ENCODE measurements around the gene SMARCAL1.

The SMARCAL1 gene

DNA sequence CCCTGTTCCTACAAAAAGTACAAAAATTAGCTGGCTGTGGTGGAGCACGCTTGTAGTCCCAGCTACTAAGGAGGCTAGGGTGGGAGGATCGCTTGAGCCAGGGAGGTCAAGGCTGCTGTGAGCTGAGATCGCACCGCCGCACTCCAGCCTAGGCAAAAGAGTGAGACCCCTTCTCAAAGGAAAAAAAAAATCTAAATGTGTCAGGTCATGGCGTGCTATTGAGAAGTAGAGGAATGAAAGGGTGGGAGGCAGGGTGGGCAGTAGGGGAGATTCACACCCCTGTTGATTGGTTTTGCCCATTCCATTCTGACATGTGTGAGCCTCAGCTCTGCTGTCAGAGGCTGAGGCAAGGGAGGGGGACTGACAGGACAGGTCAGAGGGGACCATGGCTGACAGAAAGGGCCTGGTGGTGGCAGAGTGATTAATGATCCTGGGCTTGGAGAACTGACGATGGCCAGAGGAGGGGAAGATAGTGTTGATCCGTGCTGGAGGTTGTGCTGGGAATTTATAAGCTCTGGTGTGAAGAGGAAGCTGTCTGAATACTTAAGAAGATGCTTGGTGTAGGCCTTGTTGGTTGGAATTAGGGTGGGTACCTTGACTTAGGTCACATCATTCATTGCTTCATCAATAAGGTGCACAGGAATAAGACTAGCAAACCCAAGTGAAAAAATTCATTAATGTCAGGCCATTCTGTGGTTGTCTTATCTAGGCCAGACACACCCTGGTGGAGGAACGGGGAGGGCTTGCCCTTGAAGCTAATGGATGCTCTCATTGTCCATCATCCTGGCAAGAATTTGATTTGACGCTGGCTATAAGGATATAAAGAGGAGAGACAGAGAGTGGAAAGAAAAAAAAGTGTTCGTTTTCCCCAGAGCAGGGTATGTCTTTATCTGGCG lies 19.1 kb upstream of the SMARCAL1 start:
- DNase-seq, result no peak

DNA sequence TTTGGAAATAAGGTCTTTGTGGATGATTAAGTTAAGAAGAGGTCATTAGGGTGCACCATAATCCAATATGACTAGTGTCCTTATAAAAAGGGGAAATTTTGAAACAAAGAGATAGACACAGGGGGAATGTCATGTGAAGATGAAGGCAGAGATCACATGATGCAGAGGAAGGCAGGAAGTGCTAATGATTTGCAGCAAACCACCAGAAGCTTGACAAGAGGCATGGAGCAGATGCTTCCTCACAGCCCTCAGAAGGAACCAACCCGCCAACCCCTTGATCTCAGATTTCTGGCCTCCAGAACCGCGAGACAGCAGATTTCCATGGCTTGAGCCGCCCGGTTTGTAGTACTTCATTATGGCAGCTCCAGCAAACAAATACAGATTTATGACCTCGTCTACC lies 17.4 kb upstream of the SMARCAL1 start:
- no peak for DNase-seq

DNA sequence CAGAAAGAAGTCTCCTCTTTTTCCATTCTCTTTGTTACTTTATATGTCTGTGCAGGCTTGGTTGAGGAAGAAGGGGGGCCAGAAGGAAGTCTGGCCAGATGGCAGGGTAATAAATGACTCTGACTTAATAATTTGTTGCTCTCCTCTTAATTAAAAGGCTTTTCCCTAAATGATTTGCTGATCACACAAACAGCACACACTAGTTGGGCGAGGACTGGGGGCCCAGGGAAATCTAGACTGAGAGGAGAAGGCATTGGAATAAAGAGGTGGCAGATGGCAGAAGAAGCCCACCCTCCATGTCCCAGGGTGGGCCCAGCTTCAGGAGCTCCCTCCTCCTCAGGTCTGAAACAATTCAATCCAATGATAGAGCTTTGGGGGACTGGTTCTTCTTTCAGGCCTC lies 12.7 kb upstream of the SMARCAL1 start:
- no peak for DNase-seq

DNA sequence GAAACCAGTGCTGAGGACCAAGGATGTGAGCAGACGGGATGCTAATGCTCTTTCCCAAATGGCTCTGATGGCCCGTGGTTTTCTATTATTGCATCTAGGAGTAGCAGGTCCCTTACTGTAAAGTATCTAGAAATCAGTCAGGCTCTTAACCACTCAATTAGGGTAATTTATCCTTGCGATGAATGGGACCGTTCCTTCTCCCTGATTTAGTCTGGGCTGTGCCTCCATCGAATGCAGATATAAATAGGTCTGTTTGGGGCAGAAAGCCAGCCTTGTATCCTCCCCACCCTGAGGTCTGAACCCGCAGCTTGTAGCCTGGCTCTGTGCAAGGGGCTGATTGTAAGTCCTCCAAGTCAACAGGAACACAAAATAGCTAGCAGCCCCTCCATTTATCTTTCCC lies 9.5 kb upstream of the SMARCAL1 start:
- no peak for DNase-seq

DNA sequence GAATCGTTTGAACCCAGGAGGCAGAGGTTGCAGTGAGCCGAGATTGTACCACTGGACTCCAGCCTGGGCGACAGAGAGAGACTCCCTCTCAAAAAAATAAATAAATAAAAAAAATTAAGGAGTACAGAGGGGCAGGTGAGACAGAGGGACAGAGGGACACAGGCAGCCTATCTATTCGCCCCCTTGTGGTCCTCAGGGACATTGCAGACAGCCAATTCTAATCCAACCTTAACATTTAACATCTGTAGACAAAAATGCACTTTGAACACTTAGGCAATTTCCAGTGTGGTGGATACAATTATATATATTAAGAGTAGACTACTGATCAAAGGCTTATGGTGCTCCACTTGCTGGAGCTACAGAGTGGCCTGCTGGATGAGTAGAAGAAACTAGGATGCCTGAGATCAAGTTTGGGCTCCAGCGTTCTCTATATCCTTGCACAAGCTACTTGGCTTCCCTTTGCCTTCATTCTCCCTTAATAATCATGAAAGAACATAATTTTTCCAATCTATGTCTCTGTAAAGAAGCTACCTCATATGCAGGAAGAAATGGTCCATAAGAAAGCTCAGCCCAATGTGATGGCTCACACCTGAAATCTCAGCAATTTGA lies 8.2 kb upstream of the SMARCAL1 start:
- no peak for DNase-seq

DNA sequence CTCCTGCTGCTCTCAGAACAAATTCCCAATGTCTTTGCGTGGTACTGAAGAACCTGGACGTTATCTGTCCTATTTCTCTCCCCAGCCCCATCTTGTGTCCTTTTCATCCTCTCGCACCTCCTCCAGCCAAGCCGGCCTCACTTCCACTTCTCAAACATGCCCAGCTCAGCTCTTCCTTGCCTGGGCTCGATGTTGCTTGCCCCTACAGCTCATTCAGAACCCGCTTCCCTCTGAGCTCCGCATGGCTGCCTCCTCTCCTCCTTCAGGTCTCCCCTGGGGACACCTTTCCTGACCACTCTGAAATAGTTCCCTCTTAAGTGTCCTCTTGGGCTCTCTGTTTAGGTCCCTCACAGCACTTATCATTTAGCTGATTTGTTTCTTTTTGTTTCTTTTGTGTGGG lies 6.7 kb upstream of the SMARCAL1 start:
- no peak for DNase-seq

DNA sequence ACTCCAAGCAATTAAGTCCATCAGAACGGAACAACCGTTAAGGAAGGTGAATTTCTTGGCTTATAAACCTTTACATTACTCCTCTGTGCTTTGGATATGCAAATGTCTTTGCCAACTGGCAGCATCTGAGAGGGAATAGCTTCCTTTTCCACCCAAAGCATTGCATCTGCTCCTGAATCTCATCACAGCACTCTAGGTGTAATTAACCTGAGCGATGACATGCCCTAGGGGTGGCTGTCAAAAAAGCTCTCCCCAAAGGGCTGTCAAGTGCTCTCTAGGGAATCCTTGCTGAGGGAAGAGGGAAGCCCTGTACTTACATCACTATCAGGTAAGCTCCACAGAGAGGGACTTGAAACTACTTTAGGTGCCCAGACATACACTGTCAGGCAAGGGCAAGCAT lies 5.5 kb upstream of the SMARCAL1 start:
- DNase-seq, result peak; percentile 61

DNA sequence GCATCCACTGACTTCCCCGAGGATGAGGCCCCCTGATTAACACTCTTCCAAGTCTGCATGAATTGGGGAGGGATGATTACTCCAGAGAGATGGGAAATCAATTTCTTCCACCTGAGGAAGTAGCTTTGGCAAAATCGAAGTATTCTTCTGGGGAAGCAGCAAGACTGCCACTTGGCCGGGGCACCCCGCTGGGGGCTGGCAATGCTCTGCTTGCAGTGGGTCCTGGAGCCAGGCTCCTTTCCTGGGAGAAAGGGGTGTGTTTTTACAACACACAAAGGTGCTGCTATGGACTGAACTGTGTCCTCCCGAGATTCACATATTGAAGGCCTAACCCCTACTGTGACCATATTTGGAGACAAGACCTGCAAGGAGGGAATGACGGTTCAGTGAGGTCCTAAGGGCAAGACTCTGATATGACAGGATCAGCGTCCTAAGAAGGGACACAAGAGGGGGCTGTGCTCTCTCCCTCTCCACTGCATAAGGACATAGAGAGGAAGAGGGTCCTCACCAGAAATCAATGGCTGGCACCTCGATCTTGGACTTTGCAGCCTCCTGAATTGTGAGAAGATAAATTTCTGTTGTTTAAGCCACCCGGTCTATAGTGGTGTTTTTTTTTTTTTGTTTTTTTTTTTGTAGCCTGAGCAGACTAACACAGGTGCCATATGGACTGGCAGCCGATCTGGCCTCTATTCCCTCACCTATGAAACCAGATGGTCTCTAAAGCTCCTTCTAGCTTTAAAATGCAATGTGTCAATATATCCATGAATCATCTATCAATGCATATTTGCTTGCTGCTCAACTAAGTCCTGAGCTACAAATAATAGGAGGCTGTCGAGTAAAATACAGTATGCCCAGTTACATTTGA lies 3.6 kb upstream of the SMARCAL1 start:
- no peak for DNase-seq

DNA sequence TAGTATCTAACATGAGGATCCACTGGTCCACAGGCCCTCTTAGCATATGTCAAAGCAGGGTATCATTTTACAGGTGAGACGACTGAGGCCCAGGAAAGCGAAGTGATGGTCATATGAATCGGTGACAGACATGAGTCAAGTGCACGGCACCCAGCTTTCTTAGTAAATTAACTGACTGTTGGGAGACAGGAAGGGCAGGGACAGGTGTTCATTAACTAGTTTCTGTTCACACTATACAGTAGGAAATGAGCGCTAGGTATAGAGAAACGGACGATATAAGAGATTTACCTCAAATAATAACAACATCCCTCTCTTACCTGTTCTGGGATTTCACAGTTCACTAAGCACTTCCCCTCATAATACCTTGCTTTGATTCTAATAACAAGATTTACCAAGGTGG lies 1.7 kb upstream of the SMARCAL1 start:
- no peak for DNase-seq

DNA sequence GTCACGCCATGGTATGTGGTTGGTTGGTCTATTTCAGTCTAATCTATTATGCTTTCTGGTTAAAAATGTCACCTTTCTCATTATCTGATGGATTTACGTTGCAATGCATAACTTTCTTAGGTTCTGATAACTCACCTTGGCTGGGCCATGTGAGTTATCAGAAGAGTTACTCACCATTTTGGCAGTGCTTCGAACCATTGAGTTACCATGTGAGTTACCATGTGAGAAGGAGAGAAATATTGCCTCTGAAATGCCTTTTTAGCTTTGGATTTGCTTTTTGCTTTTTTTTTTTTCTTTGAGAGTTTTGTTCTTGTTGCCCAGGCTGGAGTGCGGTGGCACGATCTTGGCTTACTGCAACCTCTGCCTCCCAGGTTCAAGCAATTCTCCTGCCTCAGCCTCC lies 1.6 kb downstream of the SMARCAL1 start:
- no peak for DNase-seq

DNA sequence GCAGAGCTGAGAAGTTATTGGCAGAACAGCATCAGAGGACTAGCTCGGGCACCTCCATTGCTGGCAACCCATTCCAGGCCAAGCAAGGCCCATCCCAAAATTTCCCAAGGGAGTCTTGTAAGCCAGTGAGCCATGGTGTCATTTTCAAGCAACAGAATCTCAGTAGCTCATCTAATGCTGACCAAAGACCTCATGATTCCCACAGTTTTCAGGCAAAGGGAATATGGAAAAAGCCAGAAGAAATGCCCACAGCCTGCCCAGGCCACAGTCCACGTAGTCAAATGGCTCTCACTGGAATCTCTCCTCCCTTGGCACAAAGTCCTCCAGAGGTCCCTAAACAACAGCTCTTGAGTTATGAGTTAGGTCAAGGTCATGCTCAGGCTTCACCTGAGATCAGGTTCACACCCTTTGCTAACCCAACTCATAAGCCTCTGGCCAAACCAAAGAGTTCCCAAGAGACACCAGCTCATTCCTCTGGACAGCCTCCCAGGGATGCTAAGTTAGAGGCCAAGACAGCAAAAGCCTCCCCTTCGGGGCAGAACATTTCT lies 2.6 kb downstream of the SMARCAL1 start:
- no peak for DNase-seq

DNA sequence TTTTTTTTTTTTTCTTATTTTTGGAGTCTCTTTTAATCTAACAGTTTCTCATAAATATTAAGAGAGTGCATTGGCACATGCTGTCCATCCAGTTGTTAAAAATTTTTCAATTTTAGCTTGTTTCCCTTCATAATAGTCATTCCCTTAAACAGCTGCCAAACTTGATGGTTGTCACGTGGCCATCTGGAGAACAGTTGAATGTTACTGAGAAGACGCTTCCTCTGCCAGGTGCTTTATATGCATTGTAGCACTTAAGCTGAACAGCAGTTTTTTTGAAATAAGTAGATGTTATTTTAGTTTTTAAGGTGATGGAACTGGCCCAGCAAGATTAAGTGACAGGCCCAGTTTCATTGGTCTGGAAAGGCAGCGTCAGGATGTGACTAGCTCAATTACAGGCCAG lies 3.3 kb downstream of the SMARCAL1 start:
- no peak for DNase-seq

DNA sequence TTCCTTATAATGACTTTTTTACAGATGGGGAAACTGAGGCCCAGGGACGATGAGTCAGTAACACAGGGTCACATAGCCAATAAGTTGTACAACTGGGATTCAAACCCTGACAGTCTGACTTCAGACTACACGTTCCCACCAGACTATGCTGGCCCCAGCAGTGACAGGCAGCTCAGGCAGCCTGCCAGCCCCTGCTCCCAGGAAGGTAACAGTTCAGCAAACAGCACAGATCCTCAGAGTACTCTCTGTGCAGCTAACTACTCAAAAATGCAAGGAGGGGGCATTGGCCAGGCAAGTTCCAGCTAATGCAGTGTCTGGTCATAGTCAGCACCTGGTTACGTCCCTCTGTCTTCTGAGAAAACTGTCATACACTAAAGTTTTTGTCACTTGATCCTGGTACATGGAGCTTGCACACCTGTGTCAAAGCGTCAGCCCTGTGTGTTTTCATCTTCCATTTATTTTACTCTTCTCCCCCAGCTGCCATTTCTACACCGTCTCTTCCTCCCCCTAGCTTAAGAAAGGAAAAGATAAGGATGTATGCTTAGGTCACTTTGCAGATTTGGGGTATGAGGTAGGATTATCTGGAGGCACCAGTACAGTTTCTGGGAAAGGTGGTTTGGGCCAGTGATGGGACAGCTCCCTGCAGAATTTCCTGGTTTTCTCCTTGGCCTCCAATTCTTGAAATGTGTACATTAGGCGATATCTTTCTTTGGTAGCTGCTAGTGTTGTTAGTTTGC lies 4.5 kb downstream of the SMARCAL1 start:
- DNase-seq, result no peak

DNA sequence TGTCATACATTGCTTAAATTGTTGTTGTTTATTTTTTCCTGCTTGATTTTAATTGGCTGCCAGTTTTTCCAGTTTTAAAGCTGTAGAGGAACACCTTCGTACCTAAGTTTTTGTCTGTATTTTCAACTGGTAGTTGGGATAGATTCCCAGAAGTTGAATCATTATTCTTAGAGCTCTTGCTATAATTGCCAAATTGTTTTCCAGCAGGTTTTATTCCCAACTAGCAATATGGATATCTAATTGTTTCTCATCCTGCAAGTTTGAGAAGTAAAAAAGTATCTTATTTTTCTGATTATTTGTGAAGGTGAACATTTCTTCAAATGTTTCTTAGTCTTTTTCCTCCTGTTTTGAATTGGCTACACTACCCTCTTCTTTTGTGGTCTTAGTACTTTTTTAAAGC lies 6.7 kb downstream of the SMARCAL1 start:
- DNase-seq, result no peak

DNA sequence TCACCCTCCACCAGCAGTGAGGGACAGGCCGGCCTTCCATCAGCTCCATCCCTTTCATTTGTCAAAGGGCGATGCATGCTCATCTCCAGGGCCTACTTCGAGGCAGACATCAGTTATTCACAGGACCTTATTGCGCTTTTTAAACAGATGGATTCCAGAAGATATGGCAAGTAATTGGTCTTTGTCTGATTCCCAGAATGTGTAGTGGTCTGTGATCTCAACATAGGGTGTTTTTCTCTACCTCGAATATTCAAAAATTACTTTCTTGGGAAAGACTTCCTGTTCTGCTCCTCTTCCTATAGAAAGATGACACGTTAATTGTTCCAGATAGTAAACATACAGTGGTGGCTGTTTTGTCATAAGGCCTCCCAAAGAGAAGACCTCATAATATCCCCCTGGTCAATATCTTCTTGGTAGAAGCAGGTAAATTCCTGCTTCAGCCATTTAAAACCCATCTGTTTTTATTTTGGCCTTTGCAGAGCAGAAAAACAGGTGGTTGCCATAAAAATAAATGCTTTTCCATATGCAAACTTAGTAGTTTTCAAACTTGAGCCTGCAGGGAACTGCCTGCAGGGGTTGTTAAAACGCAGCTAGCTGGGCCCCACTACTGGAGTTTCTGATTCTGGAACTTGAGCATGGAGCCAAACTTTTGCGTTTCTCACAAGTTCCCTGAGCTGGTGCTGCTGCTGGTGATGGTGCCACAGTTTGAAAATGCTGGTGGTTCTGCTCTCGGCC lies 8.2 kb downstream of the SMARCAL1 start:
- DNase-seq, result no peak

DNA sequence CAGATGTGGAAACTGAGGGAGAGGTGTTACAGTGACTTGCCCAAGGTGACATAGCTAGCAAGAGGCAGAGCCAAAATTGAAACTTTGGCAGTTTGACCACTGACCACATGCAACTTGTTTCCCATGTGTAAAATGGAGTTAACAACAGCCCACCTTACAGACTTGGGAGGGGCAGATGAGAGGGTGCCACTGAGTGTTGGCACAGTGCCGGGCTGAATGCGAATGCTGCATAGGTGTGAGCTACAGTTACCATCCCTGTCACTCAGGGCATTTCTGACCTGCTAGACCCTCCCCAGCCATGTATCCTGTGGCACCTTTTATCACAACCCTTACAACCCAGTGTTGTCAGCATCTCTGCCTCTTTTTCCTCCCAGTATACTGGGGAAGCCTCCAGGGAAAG lies 10.8 kb downstream of the SMARCAL1 start:
- no peak for DNase-seq

DNA sequence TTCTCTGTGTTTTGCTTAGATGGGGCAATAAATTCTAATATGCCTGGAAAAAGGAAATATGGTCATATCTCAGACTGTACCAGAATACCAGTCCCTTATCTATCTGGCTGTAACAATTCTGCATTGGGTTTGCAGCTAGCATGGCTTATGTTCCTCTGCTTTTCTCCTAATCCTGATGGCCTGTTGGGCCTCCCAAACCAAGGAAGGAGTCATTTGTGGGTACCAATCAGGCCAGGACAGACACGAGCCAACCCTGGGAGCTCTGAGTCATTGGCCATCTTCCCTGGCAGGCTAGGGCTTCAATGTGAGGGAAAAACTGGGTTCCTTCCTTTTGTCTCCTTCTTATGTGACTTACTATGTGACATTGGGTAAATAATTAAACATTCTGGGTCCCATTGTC lies 12.0 kb downstream of the SMARCAL1 start:
- DNase-seq, result no peak

DNA sequence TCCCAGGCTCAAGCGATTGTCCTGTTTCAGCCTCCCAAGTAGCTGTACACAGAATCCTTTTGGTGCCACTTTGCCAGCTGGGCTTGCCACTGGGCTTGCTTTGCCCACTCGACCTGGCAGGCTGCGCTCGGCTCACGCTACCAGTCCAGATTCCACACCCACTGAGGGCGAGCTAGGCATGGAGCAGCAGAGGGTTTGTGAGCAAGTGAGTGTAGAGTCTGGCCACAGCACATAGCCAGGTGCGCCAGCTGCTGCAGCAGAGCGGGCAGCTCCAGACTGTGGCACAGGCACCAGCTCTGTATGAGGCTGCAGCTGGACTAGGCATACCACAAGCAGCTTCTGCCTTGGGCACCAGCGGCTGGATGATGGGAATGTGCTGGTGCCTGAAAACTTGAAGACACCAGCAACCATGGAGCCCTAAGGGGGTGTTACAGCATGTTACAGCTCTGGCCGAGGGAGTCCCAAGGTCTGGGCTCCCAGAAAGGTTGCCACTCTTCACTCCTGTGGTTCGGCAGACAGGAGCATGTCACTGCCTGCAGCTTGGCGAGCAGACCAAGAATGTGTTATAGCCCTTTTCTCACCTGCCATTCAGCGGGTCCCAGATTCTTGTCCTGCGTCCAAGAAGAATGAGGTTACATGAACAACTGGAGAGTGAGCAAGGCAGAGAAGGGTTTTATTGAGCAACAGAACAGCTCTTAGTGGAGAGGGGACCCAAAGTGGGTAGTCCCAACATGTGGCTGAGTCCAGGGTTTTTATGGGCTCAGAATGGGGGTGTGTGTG lies 12.9 kb downstream of the SMARCAL1 start:
- no peak for DNase-seq

DNA sequence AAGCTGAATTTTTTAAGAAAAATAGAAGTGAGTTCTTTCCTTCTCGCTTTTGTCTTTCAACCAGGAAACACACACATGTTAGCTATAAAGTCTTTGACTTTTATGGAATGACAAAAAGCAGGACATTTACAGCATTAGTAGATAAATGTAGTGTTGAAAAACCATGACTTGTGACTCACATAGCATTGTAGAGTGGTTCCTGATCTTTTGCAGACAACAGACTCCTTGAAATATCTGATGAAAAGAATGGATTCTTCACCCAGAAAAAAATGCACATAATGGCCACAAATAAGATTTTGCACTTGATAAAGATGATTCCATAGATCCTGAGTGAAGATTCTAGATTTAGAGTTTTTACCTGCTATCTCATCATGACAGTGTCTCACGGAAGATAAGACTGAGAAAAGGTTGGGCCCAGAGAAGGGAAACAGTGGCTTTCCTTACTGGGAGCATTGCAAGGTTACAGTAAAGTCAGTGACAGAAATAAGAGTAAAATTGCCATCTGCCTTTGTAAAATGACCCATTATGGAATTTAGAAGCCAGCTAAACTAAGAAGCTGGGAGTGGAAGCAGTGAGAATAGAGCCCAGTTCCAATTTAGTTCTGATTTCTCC lies 14.0 kb downstream of the SMARCAL1 start:
- no peak for DNase-seq

DNA sequence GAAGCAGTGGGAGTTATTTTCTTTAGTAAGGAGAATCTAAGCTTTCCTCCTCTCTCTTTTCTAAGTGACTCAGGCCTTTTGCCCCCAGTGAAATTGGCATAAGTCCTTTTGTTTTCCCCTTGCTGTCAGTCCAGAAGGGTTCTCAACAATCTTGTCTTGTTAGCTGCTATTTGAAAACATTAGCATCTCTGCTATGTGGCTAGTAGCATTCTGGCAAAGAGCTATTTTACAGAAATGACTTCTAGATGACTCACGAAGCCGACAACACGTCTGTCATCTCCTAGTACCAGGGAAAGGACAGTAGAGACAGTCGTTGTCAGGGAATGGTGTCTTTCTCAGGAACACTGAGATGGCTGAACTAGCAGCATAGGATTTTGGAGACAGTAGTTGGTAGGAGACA lies 14.7 kb downstream of the SMARCAL1 start:
- no peak for DNase-seq

Data from DMS153 (cell line).